LNCaP clone FGC (cell line): ENCODE data around the gene CAPN14.

Source experiments
- DNase-seq: peaks from one replicate; pipeline ENCODE4 v3.0.0-alpha.2; 2011; ENCODE audit warnings: low read depth
- H3K4me3 ChIP-seq: 2 replicates; pipeline ENCODE4 v1.5.1; 2011; ENCODE audit warnings: mild to moderate bottlenecking, low read depth, low read length, control low read depth
- CTCF ChIP-seq: IDR thresholded peaks from 2 replicates; pipeline ENCODE4 v1.5.1; 2012; ENCODE audit warnings: mild to moderate bottlenecking; ENCODE audit not compliant: control insufficient read depth, insufficient read depth; ENCODE audit errors: extremely low read depth

Gene CAPN14

GRCh38 chr2:31213601-31214443 lies 3.5 kb downstream of the CAPN14 start:
- DNase-seq, result no peak
- H3K4me3 ChIP-seq, result no peak overlapping the region
- no peak for TF ChIP-seq CTCF

- TF ChIP-seq CTCF, result no peak
- no peak overlapping the region for H3K4me3 ChIP-seq
- DNase-seq, result no peak
Measured at GRCh38 chr2:31212659-31213600, 4.4 kb downstream of the CAPN14 start.

GRCh38 chr2:31208240-31208639 lies 9.1 kb downstream of the CAPN14 start:
- no peak for TF ChIP-seq CTCF
- no peak overlapping the region for H3K4me3 ChIP-seq
- no peak for DNase-seq

GRCh38 chr2:31207790-31208189 lies 9.5 kb downstream of the CAPN14 start:
- DNase-seq, result no peak
- no peak for TF ChIP-seq CTCF
- no peak overlapping the region for H3K4me3 ChIP-seq

- TF ChIP-seq CTCF, result no peak
- DNase-seq, result no peak
- no peak overlapping the region for H3K4me3 ChIP-seq
Measured at GRCh38 chr2:31205613-31206012, 11.7 kb downstream of the CAPN14 start.

- TF ChIP-seq CTCF, result no peak
- DNase-seq, result no peak
- H3K4me3 ChIP-seq, result no peak overlapping the region
Measured at GRCh38 chr2:31205186-31205585, 12.1 kb downstream of the CAPN14 start.
